GM12873 (cell line): Measurements from ENCODE around the gene SMYD3.

Experiments
- TF ChIP-seq, protein P1 (sequence below): IDR thresholded peaks from 2 replicates; pipeline ENCODE4 v1.5.1; 2012; ENCODE audit warnings: low read depth, mild to moderate bottlenecking, moderate library complexity, low read length, control low read depth; ENCODE audit not compliant: insufficient read depth; ENCODE audit errors: missing control alignments

Gene SMYD3

DNA sequence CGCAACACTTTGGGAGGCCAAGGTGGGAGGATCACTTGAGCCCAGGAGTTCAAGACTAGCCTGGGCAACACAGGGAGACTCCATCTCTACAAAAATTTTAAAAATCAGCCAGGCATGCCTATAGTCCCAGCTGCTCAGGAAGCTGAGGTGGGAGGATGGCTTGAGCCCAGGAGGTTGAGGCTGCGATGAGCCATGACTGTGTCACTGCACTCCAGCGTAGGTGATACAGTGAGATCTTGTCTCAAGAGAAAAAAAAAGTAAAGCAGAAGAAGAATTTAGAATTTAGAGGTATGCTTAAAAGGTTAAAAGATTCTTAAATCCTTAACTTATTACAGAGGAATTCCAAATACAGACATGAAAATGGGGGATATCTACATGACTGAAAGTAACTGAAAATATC, 79.5 kb downstream of the SMYD3 start:
- TF ChIP-seq, protein P1, sequence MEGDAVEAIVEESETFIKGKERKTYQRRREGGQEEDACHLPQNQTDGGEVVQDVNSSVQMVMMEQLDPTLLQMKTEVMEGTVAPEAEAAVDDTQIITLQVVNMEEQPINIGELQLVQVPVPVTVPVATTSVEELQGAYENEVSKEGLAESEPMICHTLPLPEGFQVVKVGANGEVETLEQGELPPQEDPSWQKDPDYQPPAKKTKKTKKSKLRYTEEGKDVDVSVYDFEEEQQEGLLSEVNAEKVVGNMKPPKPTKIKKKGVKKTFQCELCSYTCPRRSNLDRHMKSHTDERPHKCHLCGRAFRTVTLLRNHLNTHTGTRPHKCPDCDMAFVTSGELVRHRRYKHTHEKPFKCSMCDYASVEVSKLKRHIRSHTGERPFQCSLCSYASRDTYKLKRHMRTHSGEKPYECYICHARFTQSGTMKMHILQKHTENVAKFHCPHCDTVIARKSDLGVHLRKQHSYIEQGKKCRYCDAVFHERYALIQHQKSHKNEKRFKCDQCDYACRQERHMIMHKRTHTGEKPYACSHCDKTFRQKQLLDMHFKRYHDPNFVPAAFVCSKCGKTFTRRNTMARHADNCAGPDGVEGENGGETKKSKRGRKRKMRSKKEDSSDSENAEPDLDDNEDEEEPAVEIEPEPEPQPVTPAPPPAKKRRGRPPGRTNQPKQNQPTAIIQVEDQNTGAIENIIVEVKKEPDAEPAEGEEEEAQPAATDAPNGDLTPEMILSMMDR = no peak

DNA sequence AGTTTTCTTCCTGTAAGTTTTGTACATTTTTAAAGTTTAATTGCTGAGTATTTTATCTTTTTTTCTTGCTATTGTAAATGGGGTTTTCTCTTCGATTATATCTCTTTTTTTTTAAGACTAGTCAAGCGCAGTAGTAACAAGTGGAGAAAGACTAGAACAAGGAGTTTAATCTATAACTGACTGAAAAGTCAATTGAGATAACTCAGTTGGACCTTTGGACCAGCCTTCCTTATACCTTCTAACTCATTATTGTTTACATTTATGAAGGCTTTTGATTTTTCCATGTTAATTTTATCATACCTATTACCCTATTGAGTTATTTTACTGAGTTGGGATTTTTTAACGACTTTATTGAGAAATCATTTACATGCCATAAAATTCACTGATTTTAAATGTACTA, 81.2 kb downstream of the SMYD3 start:
- TF ChIP-seq, protein P1 = no peak

DNA sequence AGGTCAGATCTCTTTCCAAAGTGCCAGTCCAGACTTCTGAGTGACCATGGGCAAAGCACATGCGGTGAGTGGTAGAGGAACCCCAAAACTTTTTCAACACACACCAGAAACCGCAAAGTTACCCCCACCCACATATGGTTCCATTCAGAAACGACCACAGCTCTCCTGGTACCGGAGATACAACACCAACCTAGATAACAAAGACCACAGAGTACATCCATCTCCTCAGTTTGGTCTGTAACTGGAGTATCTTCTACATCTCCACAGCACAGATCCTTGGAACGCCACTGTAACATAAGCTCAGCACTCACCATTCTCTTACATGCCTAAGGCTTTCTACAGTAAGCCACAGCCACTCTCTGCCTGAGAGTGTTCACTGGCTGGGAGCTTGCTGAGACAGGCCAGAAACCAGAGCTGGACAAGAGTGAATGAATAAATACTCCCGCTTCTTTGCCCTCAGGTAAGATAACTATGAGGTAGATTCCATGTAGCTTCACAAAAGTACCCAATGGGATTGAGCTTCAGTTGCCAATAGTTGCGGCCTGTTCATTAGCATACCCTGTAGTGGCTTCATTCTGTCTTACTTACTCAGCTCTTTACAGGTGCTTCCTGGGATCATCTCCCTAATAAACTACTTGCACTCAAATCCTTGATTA, 81.8 kb downstream of the SMYD3 start:
- TF ChIP-seq, protein P1 = no peak

DNA sequence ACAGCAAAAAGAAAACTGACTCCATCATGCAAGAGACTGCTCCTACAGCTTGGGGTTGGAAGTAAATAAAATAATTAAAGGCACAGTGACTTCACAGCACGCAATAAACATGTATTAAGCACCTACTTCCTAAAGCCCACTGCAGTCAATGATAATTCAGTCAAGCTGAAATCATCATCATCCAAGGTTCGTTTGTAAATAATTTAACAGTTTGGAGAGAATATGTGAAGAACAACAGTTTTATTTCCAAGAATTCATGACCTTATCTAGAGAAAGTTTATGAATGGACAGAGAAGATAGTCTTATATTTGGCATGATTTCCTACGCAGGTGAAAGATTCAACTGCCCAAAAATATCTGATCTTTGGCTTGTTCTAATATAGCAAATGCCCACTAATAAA, 86.8 kb downstream of the SMYD3 start:
- TF ChIP-seq, protein P1 = no peak

DNA sequence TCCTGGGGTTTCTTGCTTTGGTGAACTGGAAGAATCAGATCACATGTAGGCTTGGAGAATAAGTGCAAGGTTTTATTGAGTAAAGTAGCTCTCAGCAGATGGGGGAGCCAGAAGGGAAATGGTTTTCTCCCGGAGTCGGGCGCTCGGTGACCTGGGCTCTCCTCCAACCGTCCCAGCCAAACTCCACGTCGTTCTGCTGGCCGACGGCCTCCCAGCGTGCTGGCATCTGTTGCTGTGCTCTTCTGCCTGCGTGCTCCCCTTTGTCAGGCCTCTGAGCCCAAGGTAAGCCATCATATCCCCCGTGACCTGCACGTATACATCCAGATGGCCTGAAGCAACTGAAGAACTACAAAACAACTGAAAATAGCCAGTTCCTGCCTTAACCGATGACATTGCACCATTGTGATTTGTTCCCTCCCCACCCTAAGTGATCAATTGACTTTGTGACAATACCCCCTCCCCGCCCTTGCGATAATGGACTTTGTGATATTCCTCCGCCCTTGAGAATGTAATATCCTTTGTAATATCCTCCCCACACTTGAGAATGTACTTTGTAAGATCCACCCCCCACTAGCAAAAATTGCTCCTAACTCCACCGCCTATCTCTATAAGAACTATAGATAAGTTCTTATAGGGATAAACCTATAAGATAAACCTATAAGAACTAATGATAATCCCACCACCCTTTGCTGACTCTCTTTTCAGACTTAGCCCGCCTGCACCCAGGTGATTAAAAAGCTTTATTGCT, 88.3 kb downstream of the SMYD3 start:
- TF ChIP-seq, protein P1 = no peak

DNA sequence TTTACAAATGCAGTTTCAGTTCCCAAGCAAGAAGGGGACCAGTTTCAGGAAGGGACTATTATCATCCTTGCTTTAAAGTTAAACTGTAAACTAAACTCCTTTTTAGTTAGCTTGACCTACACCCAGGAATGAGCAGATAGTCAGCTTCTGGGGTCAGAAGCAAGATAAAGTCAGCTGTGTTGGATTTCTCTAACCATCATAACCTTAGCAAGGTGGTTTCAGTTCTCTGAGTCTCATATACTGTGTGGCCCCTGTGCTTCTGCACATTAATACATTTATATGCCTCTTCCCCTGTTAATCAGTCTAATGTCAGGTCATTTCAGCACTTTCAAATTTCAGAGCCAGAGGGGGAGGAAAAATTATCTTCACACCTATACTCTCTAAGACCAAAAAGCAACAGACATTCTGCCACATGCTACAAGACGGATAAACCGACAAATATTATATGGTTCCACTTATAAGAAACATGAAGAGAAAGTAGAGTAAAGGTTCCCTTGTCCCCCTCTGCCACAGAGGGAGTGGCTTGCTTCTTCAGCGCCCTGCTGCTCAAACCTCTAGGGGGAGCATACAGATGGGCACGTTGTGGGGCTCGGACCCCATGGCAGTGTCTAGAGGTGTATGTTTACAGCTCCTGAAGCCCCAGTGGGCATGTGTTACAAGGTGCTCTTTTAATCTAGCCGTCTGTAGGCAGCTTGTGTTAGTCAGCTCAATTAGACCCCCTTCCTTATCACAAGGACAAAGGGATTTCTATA, 89.1 kb downstream of the SMYD3 start:
- TF ChIP-seq, protein P1 = no peak
